HepG2 (cell line): ENCODE data around the gene BBS9. TPM values are rescaled to one million over a fixed set of nuclear protein-coding genes. Genes with fewer than 3 reads are reported as not detected.

ENCODE experiments used
- ATAC-seq: fragments of 200-7000 bp; cut with Tn5 transposase; 3 replicates; pipeline ENCODE4 v1.9.1; 2020; ENCODE audit warnings: mild to moderate bottlenecking, moderate library complexity
- BruUV-seq: library from RNA; stranded (reverse); fragments of 400-500 nt; replicated peaks from 2 replicates; lab custom pipeline; 2021; lab: Mats Ljungman, UMichigan
- CTCF ChIA-PET: fragments of 300-600 bp; formaldehyde crosslinking; extraction: SDS; loops from one replicate; lab custom pipeline; 2021; ENCODE audit warnings: low total read pairs, inconsistent platforms, low intra/inter-chr PET ratio; lab: Yijun Ruan, JAX
- POLR2A ChIA-PET: fragments of 350-600 bp; sonication (Branson Sonifier 250); formaldehyde crosslinking; loops from one replicate; lab custom pipeline; 2020; ENCODE audit warnings: antibody characterized with exemption, inconsistent platforms; lab: Yijun Ruan, JAX
- DNase-seq: peaks from one replicate; pipeline ENCODE4 v3.0.0-alpha.2; 2015; ENCODE audit warnings: low spot score
- FAIRE-seq: peaks from 3 replicates; lab custom pipeline; 2011; peaks lifted over from hg19 to GRCh38; lab: Jason Lieb, UNC
- H2AFZ ChIP-seq: one replicate; pipeline ENCODE4 v1.6.1; 2011; ENCODE audit warnings: low read length, inconsistent platforms
- H3K27ac ChIP-seq: fragments of 300-600 bp; 3 replicates; pipeline ENCODE4 v1.8.0; 2011; ENCODE audit warnings: mixed run types, mild to moderate bottlenecking, mixed read lengths, low read length, inconsistent platforms; ENCODE audit not compliant: insufficient read depth; ENCODE audit errors: extremely low read length
- H3K27me3 ChIP-seq, 2 experiments: fragments of 200-600 bp in 1 of 2; 2 replicates in 1 of 2; 3 replicates in 1 of 2; pipeline versions ENCODE4 v1.6.0 to v1.8.0; 2011; ENCODE audit warnings: low read length in 2 of 2, mild to moderate bottlenecking in 2 of 2, moderate library complexity in 2 of 2, inconsistent platforms in 1 of 2; ENCODE audit not compliant: insufficient read depth in 2 of 2, control insufficient read depth in 1 of 2
- H3K36me3 ChIP-seq, 2 experiments: fragments of 200-600 bp in 1 of 2; replicated peaks in 1 of 2; 2 replicates in 1 of 2; 3 replicates in 1 of 2; pipeline versions ENCODE4 v1.5.1 to v1.8.0; 2011; ENCODE audit warnings: low read length in 2 of 2, inconsistent platforms in 1 of 2; ENCODE audit not compliant: insufficient read depth in 2 of 2, control insufficient read depth in 1 of 2
- H3K4me1 ChIP-seq: 2 replicates; pipeline ENCODE4 v1.5.1; 2012; ENCODE audit warnings: low read length, inconsistent platforms; ENCODE audit not compliant: insufficient read depth
- H3K4me2 ChIP-seq: 2 replicates; pipeline ENCODE4 v1.6.0; 2011; ENCODE audit warnings: low read depth, low read length, inconsistent platforms
- H3K4me3 ChIP-seq, 3 experiments: fragments of 200-600 bp in 1 of 3; sonication (generic), shearing (Covaris generic) in 1 of 3; replicated peaks in 1 of 3; 2 replicates each; pipeline ENCODE4 v1.5.1; 2011 to 2016; ENCODE audit warnings: low read length in 3 of 3, inconsistent platforms in 2 of 3, low read depth in 2 of 3, mild to moderate bottlenecking in 2 of 3, control low read depth in 1 of 3, mixed read lengths in 1 of 3; ENCODE audit not compliant: insufficient read depth in 1 of 3
- H3K79me2 ChIP-seq: one replicate; pipeline ENCODE4 v1.6.1; 2011; ENCODE audit warnings: low read length, inconsistent platforms; ENCODE audit not compliant: insufficient read depth
- H3K9ac ChIP-seq: 2 replicates; pipeline ENCODE4 v1.6.0; 2011; ENCODE audit warnings: mild to moderate bottlenecking, low read depth, low read length, inconsistent platforms; ENCODE audit not compliant: insufficient read depth
- H3K9me3 ChIP-seq: 2 replicates; pipeline ENCODE4 v1.5.1; 2012; ENCODE audit warnings: mild to moderate bottlenecking, low read length
- H4K20me1 ChIP-seq: 2 replicates; pipeline ENCODE4 v1.6.0; 2011; ENCODE audit warnings: inconsistent platforms, mild to moderate bottlenecking, low read length, moderate library complexity; ENCODE audit not compliant: insufficient read depth
- CBFB ChIP-seq: sonication (generic); formaldehyde crosslinking; IDR thresholded peaks from 2 replicates; pipeline ENCODE4 v1.4.0; 2020; ENCODE audit warnings: missing genetic modification reagents
- GATAD2A ChIP-seq: IDR thresholded peaks from 2 replicates; pipeline ENCODE4 v1.6.1; 2016
- IRX3 ChIP-seq: sonication (generic); formaldehyde crosslinking; IDR thresholded peaks from 2 replicates; pipeline ENCODE4 v1.8.1; 2023; ENCODE audit warnings: mild to moderate bottlenecking, low read depth, missing genetic modification reagents, borderline replicate concordance
- KDM4B ChIP-seq: sonication (generic); formaldehyde crosslinking; IDR thresholded peaks from 2 replicates; pipeline ENCODE4 v1.4.0; 2020; ENCODE audit warnings: missing genetic modification reagents
- KDM6A ChIP-seq: IDR thresholded peaks from 2 replicates; pipeline ENCODE4 v1.6.1; 2016; ENCODE audit warnings: low read depth
- ZBTB1 ChIP-seq: sonication (generic); formaldehyde crosslinking; IDR thresholded peaks from 2 replicates; pipeline ENCODE4 v1.4.0; 2020; ENCODE audit warnings: missing genetic modification reagents, borderline replicate concordance
- ZNF530 ChIP-seq: sonication (generic); formaldehyde crosslinking; IDR thresholded peaks from 2 replicates; pipeline ENCODE4 v1.5.0; 2020; ENCODE audit warnings: low read depth, mild to moderate bottlenecking, missing genetic modification reagents
- ZNF678 ChIP-seq: sonication (generic); formaldehyde crosslinking; IDR thresholded peaks from 2 replicates; pipeline ENCODE4 v1.4.0; 2020; ENCODE audit warnings: mild to moderate bottlenecking, missing genetic modification reagents
- ZNF687 ChIP-seq: sonication (generic); formaldehyde crosslinking; IDR thresholded peaks from 2 replicates; pipeline ENCODE4 v1.5.1; 2020; ENCODE audit warnings: mild to moderate bottlenecking, missing genetic modification reagents, moderate library complexity
- ZNF780A ChIP-seq: sonication (generic); formaldehyde crosslinking; IDR thresholded peaks from 2 replicates; pipeline ENCODE4 v1.8.0; 2022; ENCODE audit warnings: mild to moderate bottlenecking, missing genetic modification reagents, moderate library complexity
- ZNF782 ChIP-seq: sonication (generic); formaldehyde crosslinking; IDR thresholded peaks from 2 replicates; pipeline ENCODE4 v1.4.0; 2020; ENCODE audit warnings: missing genetic modification reagents, mild to moderate bottlenecking, borderline replicate concordance
- WGBS: methylation state at CpG from one replicate; pipeline ENCODE4 v1.1.6; 2017; ENCODE audit warnings: low lambda C conversion rate; 5-methylcytosine and 5-hydroxymethylcytosine counted together
- in situ Hi-C: cut with HindIII; loops from 2 replicates; pipeline ENCODE4 v1.10.0; 2017; ENCODE audit warnings: low pct_unique_long_range_greater_than_20kb; ENCODE audit not compliant: extremely low pct_ligation_motif_present
- intact Hi-C: fragments of 100-400 bp; cut with micrococcal nuclease; formaldehyde crosslinking; loops from one replicate; pipeline ENCODE4 v1.10.0; 2022; ENCODE audit not compliant: unreplicated experiment
- polyA plus RNA-seq, 8 experiments: library from polyadenylated mRNA; depleted of rRNA in 3 of 8; stranded (reverse) in 7 of 8; unstranded in 1 of 8; fragments of >200 nt; fragmentation: Illumina TruSeq in 4 of 8; extraction: Trizol in 4 of 8; gene quantifications; 2 replicates each; pipeline versions ENCODE4 v1.2.1 to v1.2.3, GENCODE V29; 2011 to 2016; ENCODE audit warnings: low read depth in 4 of 8, missing spikeins in 1 of 8, mixed read lengths in 1 of 8; ENCODE audit not compliant: insufficient read depth in 1 of 8
- total RNA-seq, 5 experiments: library from RNA; depleted of rRNA; stranded (reverse); fragments of >200 nt; fragmentation: Illumina TruSeq; extraction: Trizol; gene quantifications; 2 replicates each; pipeline ENCODE4 v1.2.3, GENCODE V29; 2016; ENCODE audit warnings: low read depth in 1 of 5
- TF ChIP-seq, protein P1 (sequence below): sonication (generic); formaldehyde crosslinking; IDR thresholded peaks from 2 replicates; pipeline ENCODE4 v1.8.1; 2023; ENCODE audit warnings: mild to moderate bottlenecking, moderate library complexity, missing genetic modification reagents
- TF ChIP-seq, protein P2 (sequence below): sonication (generic); formaldehyde crosslinking; conservative IDR thresholded peaks from 2 replicates; pipeline ENCODE4 v1.4.0; 2020; ENCODE audit warnings: missing genetic modification reagents
- TF ChIP-seq, protein P3 (sequence below): IDR thresholded peaks from 2 replicates; pipeline ENCODE4 v1.6.1; 2016; ENCODE audit warnings: missing compliant biosample characterization, missing genetic modification reagents, borderline replicate concordance
- TF ChIP-seq, protein P4 (sequence below): sonication (generic); formaldehyde crosslinking; IDR thresholded peaks from 2 replicates; pipeline ENCODE4 v1.4.0; 2020; ENCODE audit warnings: missing genetic modification reagents, low read depth, mild to moderate bottlenecking, borderline replicate concordance

The BBS9 gene
- total and polyA plus RNA-seq, 2 of the 13 experiments (the other 11 are each of a cell fraction or from before 2014, with no cell fraction given), result 5.1 to 7.8 TPM

GRCh38 chr7:33157311-33157710 is 27.9 kb downstream of the BBS9 start:
- no TSS peak for BruUV-seq
- Histone ChIP-seq H3K9ac (no peak overlapping the region), H3K79me2 (no peaks in the 10 kb centered on the region), H3K9me3 (no peaks in the 10 kb centered on the region), H3K4me1 (no peaks in the 10 kb centered on the region), H3K4me2 (no peak overlapping the region), H3K27me3 (no peaks in the 10 kb centered on the region), H3K27ac (no peak overlapping the region), H4K20me1 (no peaks in the 10 kb centered on the region), H3K36me3 (0 out of 5 replicates have a peak, but pooled peaks cover 0 to 1% of the 10 kb centered on the region in 2 experiments), H2AFZ (no peak overlapping the region), H3K4me3 (no peak overlapping the region)
- DNase-seq (no peak), ATAC-seq (no peak), FAIRE-seq (no peak)
- ChIA-PET CTCF (no interaction called here), POLR2A (no interaction called here)
- in situ Hi-C loops, result no loop called here
- intact Hi-C loops, result no loop called here
- 74% methylated on average over 1 of the region's 1 CpG for WGBS
- TF ChIP-seq KDM6A (CRISPR knock-in tag) (no peak), ZNF780A (no peak), ZNF530 (CRISPR knock-in tag) (no peak), ZBTB1 (no peak), IRX3 (CRISPR knock-in tag) (no peak), KDM4B (CRISPR knock-in tag) (no peak), ZNF687 (CRISPR knock-in tag) (no peak), ZNF782 (CRISPR knock-in tag) (no peak), CBFB (CRISPR knock-in tag) (no peak), ZNF678 (CRISPR knock-in tag) (no peak), GATAD2A (no peak)
- TF ChIP-seq, protein P1, sequence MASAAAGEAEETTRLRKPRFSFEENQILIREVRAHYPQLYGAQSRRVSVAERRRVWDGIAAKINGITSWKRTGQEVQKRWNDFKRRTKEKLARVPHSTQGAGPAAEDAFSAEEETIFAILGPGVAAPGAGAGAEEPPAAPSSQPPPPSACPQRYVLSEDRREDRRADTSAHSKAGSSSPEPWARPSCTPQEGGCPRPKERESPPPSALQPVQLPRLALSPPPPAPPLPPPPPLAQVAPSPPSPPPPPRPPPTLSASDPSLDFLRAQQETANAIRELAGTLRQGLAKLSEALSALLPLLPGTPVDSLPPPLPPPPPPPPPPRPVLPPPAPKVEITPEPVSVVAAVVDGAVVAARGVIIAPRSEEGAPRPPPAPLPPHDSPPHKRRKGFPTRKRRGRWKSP (CRISPR knock-in tag), result no peak
- TF ChIP-seq, protein P2, sequence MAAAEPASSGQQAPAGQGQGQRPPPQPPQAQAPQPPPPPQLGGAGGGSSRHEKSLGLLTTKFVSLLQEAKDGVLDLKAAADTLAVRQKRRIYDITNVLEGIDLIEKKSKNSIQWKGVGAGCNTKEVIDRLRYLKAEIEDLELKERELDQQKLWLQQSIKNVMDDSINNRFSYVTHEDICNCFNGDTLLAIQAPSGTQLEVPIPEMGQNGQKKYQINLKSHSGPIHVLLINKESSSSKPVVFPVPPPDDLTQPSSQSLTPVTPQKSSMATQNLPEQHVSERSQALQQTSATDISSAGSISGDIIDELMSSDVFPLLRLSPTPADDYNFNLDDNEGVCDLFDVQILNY, result no peak
- TF ChIP-seq, protein P3, sequence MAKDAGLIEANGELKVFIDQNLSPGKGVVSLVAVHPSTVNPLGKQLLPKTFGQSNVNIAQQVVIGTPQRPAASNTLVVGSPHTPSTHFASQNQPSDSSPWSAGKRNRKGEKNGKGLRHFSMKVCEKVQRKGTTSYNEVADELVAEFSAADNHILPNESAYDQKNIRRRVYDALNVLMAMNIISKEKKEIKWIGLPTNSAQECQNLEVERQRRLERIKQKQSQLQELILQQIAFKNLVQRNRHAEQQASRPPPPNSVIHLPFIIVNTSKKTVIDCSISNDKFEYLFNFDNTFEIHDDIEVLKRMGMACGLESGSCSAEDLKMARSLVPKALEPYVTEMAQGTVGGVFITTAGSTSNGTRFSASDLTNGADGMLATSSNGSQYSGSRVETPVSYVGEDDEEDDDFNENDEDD, result no peak
- TF ChIP-seq, protein P4, sequence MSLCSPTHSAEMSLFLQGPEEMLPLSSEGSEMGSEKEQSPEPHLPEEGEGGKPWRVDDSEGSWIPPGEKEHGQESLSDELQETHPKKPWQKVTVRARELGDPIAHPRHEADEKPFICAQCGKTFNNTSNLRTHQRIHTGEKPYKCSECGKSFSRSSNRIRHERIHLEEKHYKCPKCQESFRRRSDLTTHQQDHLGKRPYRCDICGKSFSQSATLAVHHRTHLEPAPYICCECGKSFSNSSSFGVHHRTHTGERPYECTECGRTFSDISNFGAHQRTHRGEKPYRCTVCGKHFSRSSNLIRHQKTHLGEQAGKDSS (CRISPR knock-in tag), result no peak
